B cell (primary cell): ENCODE data around the gene TAF1.
"Not testable (repeated sequence)": the region's sequence is repeated elsewhere in the genome, so short reads cannot be mapped to it uniquely, and the experiment has no call there.

Experiments
- CTCF ChIP-seq: fragments of 200-600 bp; IDR thresholded peaks from one replicate; pipeline ENCODE4 v1.8.0; 2022; ENCODE audit warnings: antibody characterized with exemption, mild to moderate bottlenecking
- EZH2 ChIP-seq: IDR thresholded peaks from 2 replicates; pipeline ENCODE4 v1.6.1; 2012; ENCODE audit warnings: borderline replicate concordance, low read depth, mild to moderate bottlenecking, moderate library complexity, low read length; ENCODE audit not compliant: insufficient read depth, poor library complexity, severe bottlenecking

- TF ChIP-seq CTCF, EZH2: not testable (repeated sequence)
Measured at GRCh38 chrX:71324452-71324851, 41.7 kb upstream of the TAF1 start.
